HCT116 (cell line): ENCODE measurements around the gene TMCO4. TPM values are rescaled to one million over a fixed set of nuclear protein-coding genes. Genes with fewer than 3 reads are reported as not detected.

Source experiments
- ATAC-seq: fragments of 200-7000 bp; cut with Tn5 transposase; 2 replicates; pipeline ENCODE4 v1.9.1; 2020; ENCODE audit warnings: mild to moderate bottlenecking, moderate library complexity
- BruUV-seq: library from RNA; stranded (reverse); fragments of 400-500 nt; replicated peaks from 2 replicates; lab custom pipeline; 2021; lab: Mats Ljungman, UMichigan
- CTCF ChIA-PET: fragments of 300-600 bp; sonication (Branson Sonifier 250); formaldehyde crosslinking; loops from one replicate; lab custom pipeline; 2021; ENCODE audit warnings: antibody characterized with exemption; lab: Charles Lee
- POLR2A ChIA-PET: fragments of 300-600, 350-600 bp; sonication (Branson Sonifier 250); formaldehyde crosslinking; loops from one replicate; lab custom pipeline; 2021; ENCODE audit warnings: antibody characterized with exemption; lab: Charles Lee
- RAD21 ChIA-PET, 2 experiments: fragments of 300-600 bp; sonication (Branson Sonifier 250); formaldehyde crosslinking; loops; one replicate each; lab custom pipeline; 2023; ENCODE audit warnings: low total read pairs in 2 of 2; ENCODE audit not compliant: uncharacterized antibody in 2 of 2, unreplicated experiment in 2 of 2, low non-redundant PET in 1 of 2; lab: Charles Lee
- DNase-seq: peaks from one replicate; pipeline ENCODE4 v3.0.0-alpha.2; 2010; ENCODE audit warnings: low read depth, low spot score
- H2AFZ ChIP-seq: fragments of 200-600 bp; shearing (Covaris generic), sonication (generic); 2 replicates; pipeline ENCODE4 v1.6.1; 2017; ENCODE audit warnings: low read depth, mixed run types, mixed read lengths, antibody characterized with exemption, low read length; ENCODE audit not compliant: poor library complexity, severe bottlenecking
- H3K27ac ChIP-seq: 2 replicates; pipeline ENCODE4 v1.5.1; 2012; ENCODE audit warnings: low read depth, low read length
- H3K27me3 ChIP-seq: fragments of 200-600 bp; sonication (generic); 2 replicates; pipeline ENCODE4 v1.6.1; 2016; ENCODE audit warnings: mixed run types, low read length, mixed read lengths; ENCODE audit not compliant: insufficient read depth
- H3K36me3 ChIP-seq, 2 experiments: fragments of 200-500 bp in 1 of 2; fragments of 200-600 bp in 1 of 2; sonication (Bioruptor generic) in 1 of 2; sonication (generic) in 1 of 2; 2 replicates each; pipeline versions ENCODE4 v1.5.1 to v1.6.1; 2014 to 2016; ENCODE audit warnings: low read length in 2 of 2, inconsistent platforms in 1 of 2, mixed read lengths in 1 of 2, mixed run types in 1 of 2; ENCODE audit not compliant: insufficient read depth in 2 of 2, control insufficient read depth in 1 of 2
- H3K4me1 ChIP-seq, 2 experiments: fragments of 200-600 bp in 1 of 2; sonication (generic) in 1 of 2; 2 replicates each; pipeline versions ENCODE4 v1.5.1 to v1.6.1; 2012 to 2017; ENCODE audit warnings: low read length in 2 of 2, inconsistent platforms in 1 of 2, mild to moderate bottlenecking in 1 of 2, mixed read lengths in 1 of 2, mixed run types in 1 of 2, moderate library complexity in 1 of 2; ENCODE audit not compliant: insufficient read depth in 2 of 2, control insufficient read depth in 1 of 2
- H3K4me2 ChIP-seq: fragments of 200-600 bp; sonication (generic); 2 replicates; pipeline ENCODE4 v1.6.1; 2017; ENCODE audit warnings: mixed run types, low read length, mixed read lengths
- H3K4me3 ChIP-seq, 2 experiments: fragments of 200-600 bp in 1 of 2; sonication (generic) in 1 of 2; replicated peaks in 1 of 2; 2 replicates each; pipeline ENCODE4 v1.5.1; 2011 to 2016; ENCODE audit warnings: low read length in 2 of 2, control low read depth in 1 of 2, low read depth in 1 of 2, mild to moderate bottlenecking in 1 of 2, mixed read lengths in 1 of 2, mixed run types in 1 of 2
- H3K79me2 ChIP-seq: fragments of 200-600 bp; sonication (generic); 2 replicates; pipeline ENCODE4 v1.6.1; 2017; ENCODE audit warnings: mild to moderate bottlenecking, mixed run types, low read length, moderate library complexity, mixed read lengths; ENCODE audit not compliant: insufficient read depth
- H3K9ac ChIP-seq: fragments of 200-600 bp; sonication (generic); 2 replicates; pipeline ENCODE4 v1.6.1; 2016; ENCODE audit warnings: low read length, mixed read lengths
- H3K9me2 ChIP-seq: fragments of 200-600 bp; sonication (generic), shearing (Covaris generic); 2 replicates; pipeline ENCODE4 v1.6.1; 2017; ENCODE audit warnings: mixed run types, mild to moderate bottlenecking, moderate library complexity; ENCODE audit not compliant: insufficient read depth
- H3K9me3 ChIP-seq, 2 experiments: fragments of 200-500 bp in 1 of 2; fragments of 200-600 bp in 1 of 2; sonication (Bioruptor generic) in 1 of 2; sonication (generic) in 1 of 2; 2 replicates each; pipeline ENCODE4 v1.6.1; 2014 to 2017; ENCODE audit warnings: low read length in 2 of 2, mixed read lengths in 2 of 2, inconsistent platforms in 1 of 2, low read depth in 1 of 2, mild to moderate bottlenecking in 1 of 2, mixed run types in 1 of 2, moderate library complexity in 1 of 2; ENCODE audit not compliant: control insufficient read depth in 1 of 2, insufficient read depth in 1 of 2
- H4K20me1 ChIP-seq: fragments of 200-600 bp; sonication (generic), shearing (Covaris generic); 2 replicates; pipeline ENCODE4 v1.6.1; 2017; ENCODE audit warnings: mixed run types, mild to moderate bottlenecking, moderate library complexity; ENCODE audit not compliant: insufficient read depth
- CBX3 ChIP-seq: IDR thresholded peaks from 2 replicates; pipeline ENCODE4 v1.6.1; 2012; ENCODE audit warnings: low read depth
- CEBPB ChIP-seq: IDR thresholded peaks from 2 replicates; pipeline ENCODE4 v1.6.1; 2012; ENCODE audit warnings: low read depth
- EGR1 ChIP-seq: IDR thresholded peaks from 2 replicates; pipeline ENCODE4 v1.6.1; 2012; ENCODE audit warnings: low read depth
- ELF1 ChIP-seq: IDR thresholded peaks from 2 replicates; pipeline ENCODE4 v1.6.1; 2012; ENCODE audit warnings: low read depth, borderline replicate concordance
- EZH2 ChIP-seq: fragments of 200-600 bp; sonication (generic); IDR thresholded peaks from 2 replicates; pipeline ENCODE4 v1.6.1; 2017; ENCODE audit warnings: antibody characterized with exemption, mixed run types
- FOSL1 ChIP-seq: IDR thresholded peaks from 2 replicates; pipeline ENCODE4 v1.6.1; 2012; ENCODE audit warnings: low read depth
- JUND ChIP-seq: IDR thresholded peaks from 2 replicates; pipeline ENCODE4 v1.6.1; 2012
- POLR2AphosphoS5 ChIP-seq: IDR thresholded peaks from 2 replicates; pipeline ENCODE4 v1.6.1; 2011; ENCODE audit warnings: mild to moderate bottlenecking, low read depth, low read length, moderate library complexity
- RAD21 ChIP-seq: IDR thresholded peaks from 2 replicates; pipeline ENCODE4 v1.6.1; 2012; ENCODE audit warnings: low read depth, mild to moderate bottlenecking
- REST ChIP-seq: IDR thresholded peaks from 2 replicates; pipeline ENCODE4 v1.6.1; 2012; ENCODE audit warnings: low read depth
- SP1 ChIP-seq: IDR thresholded peaks from 2 replicates; pipeline ENCODE4 v1.6.1; 2012; ENCODE audit warnings: low read depth
- TCF7L2 ChIP-seq: IDR thresholded peaks from 2 replicates; pipeline ENCODE4 v1.7.0; 2011; ENCODE audit warnings: borderline replicate concordance, inconsistent platforms; ENCODE audit not compliant: insufficient read depth, insufficient read length; ENCODE audit errors: extremely low read depth
- YY1 ChIP-seq: IDR thresholded peaks from 2 replicates; pipeline ENCODE4 v1.6.1; 2011; ENCODE audit warnings: low read length, low read depth, moderate library complexity, mild to moderate bottlenecking; ENCODE audit not compliant: insufficient replicate concordance; ENCODE audit errors: extremely low read depth
- ZFX ChIP-seq: fragments of 450-650 bp; IDR thresholded peaks from 2 replicates; pipeline ENCODE4 v1.6.1; 2017
- ZNF274 ChIP-seq: fragments of 200-500 bp; sonication (Bioruptor generic); IDR thresholded peaks from 2 replicates; pipeline ENCODE4 v1.6.1; 2014; ENCODE audit warnings: mild to moderate bottlenecking, low read depth, low read length, inconsistent platforms
- intact Hi-C: fragments of 100-400 bp; cut with micrococcal nuclease; formaldehyde crosslinking; loops from 2 replicates; pipeline ENCODE4 v1.10.0; 2022
- total RNA-seq: library from RNA; stranded (reverse); gene quantifications from one replicate; pipeline ENCODE4 v1.2.1, GENCODE V29; 2021; ENCODE audit not compliant: unreplicated experiment
- TF ChIP-seq, protein P1 (sequence below): IDR thresholded peaks from 2 replicates; pipeline ENCODE4 v1.6.1; 2012
- TF ChIP-seq, protein P2 (sequence below), 3 experiments: fragments of 200-600 bp in 1 of 3; sonication (generic) in 1 of 3; IDR thresholded peaks in 2 of 3; conservative IDR thresholded peaks in 1 of 3; 2 replicates each; pipeline ENCODE4 v1.5.1; 2012 to 2017; ENCODE audit warnings: low read depth in 2 of 3, low read length in 2 of 3, antibody characterized with exemption in 1 of 3, borderline replicate concordance in 1 of 3, control low read depth in 1 of 3, mild to moderate bottlenecking in 1 of 3, mixed read lengths in 1 of 3, mixed run types in 1 of 3, moderate library complexity in 1 of 3; ENCODE audit not compliant: insufficient read depth in 1 of 3

Gene TMCO4
- total RNA-seq, 1 experiment from 2014 or later, result 12.7 TPM

- Histone ChIP-seq H4K20me1 (no peaks in the 10 kb centered on the region), H3K9ac (no peak overlapping the region), H3K4me2 (no peak overlapping the region)
- DNase-seq, result no peak
- BruUV-seq, result no TSS peak
- TF ChIP-seq YY1 (no peak), EZH2 (no peak), JUND (no peak), RAD21 (no peak), FOSL1 (no peak), CEBPB (no peak), TCF7L2 (no peak), SP1 (no peak), REST (no peak), ZNF274 (no peak), EGR1 (no peak), CBX3 (no peak), ELF1 (no peak), ZFX (no peak), POLR2AphosphoS5 (no peak)
- TF ChIP-seq, protein P1, sequence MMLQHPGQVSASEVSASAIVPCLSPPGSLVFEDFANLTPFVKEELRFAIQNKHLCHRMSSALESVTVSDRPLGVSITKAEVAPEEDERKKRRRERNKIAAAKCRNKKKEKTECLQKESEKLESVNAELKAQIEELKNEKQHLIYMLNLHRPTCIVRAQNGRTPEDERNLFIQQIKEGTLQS, result no peak
- TF ChIP-seq, protein P2, sequence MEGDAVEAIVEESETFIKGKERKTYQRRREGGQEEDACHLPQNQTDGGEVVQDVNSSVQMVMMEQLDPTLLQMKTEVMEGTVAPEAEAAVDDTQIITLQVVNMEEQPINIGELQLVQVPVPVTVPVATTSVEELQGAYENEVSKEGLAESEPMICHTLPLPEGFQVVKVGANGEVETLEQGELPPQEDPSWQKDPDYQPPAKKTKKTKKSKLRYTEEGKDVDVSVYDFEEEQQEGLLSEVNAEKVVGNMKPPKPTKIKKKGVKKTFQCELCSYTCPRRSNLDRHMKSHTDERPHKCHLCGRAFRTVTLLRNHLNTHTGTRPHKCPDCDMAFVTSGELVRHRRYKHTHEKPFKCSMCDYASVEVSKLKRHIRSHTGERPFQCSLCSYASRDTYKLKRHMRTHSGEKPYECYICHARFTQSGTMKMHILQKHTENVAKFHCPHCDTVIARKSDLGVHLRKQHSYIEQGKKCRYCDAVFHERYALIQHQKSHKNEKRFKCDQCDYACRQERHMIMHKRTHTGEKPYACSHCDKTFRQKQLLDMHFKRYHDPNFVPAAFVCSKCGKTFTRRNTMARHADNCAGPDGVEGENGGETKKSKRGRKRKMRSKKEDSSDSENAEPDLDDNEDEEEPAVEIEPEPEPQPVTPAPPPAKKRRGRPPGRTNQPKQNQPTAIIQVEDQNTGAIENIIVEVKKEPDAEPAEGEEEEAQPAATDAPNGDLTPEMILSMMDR (IDR thresholded peaks at IDR 0.05 in 2 of 3, conservative IDR thresholded peaks at IDR 0.05 in 1 of 3; ENCODE audit: borderline replicate concordance in 1 of 3, insufficient read depth in 1 of 3, low read depth in 2 of 3, low read length in 2 of 3), result no peak
- TF ChIP-seq, all 23 proteins: peak for 0
- ATAC-seq, result no peak
- Histone ChIP-seq H3K79me2 (no peaks in the 10 kb centered on the region), H3K4me1 (peaks cover 0 to 4% of the 10 kb centered on the region in 2 experiments; a peak in 3 of 4 replicates), H3K9me3 (no peaks in the 10 kb centered on the region), H3K4me3 (no peak overlapping the region), H2AFZ (no peak overlapping the region), H3K9me2 (no peaks in the 10 kb centered on the region), H3K36me3 (no peaks in the 10 kb centered on the region), H3K27ac (no peak overlapping the region), H3K27me3 (no peaks in the 10 kb centered on the region)
- RAD21 ChIA-PET, result no interaction called here
- CTCF ChIA-PET, result no interaction called here
- POLR2A ChIA-PET, result no interaction called here
- intact Hi-C loops, result no loop called here
These were observed 28.4 kb downstream of the TMCO4 start for GRCh38 chr1:19771350-19771749.
